ENCODE measurements around the gene LYST. TPM values are rescaled to one million over a fixed set of nuclear protein-coding genes. Genes with fewer than 3 reads are reported as not detected.

Gene LYST
- total RNA-seq, 1 donor from 2014 or later: 78.4 TPM

GRCh38 chr1:235659186-235659771 is 207.4 kb downstream of the LYST start:
- Histone ChIP-seq H3K4me3 (no peak overlapping the region), H3K4me1 (no peaks in the 10 kb centered on the region), H3K27me3 (peaks cover 11% of the 10 kb centered on the region), H3K9me3 (no peaks in the 10 kb centered on the region), H3K27ac (no peak overlapping the region), H3K36me3 (peaks cover 35% of the 10 kb centered on the region)
- DNase-seq (no peak), ATAC-seq (no peak)
- intact Hi-C loops (cut with DNase I): no loop called here
- no peak for TF ChIP-seq CTCF (IDR thresholded peaks at IDR 0.05)

GRCh38 chr1:235657747-235658526 is 208.8 kb downstream of the LYST start:
- no peak for TF ChIP-seq CTCF (IDR thresholded peaks at IDR 0.05)
- Histone ChIP-seq H3K36me3 (peaks cover 22% of the 10 kb centered on the region), H3K4me1 (no peaks in the 10 kb centered on the region), H3K27me3 (peaks cover 24% of the 10 kb centered on the region), H3K27ac (no peak overlapping the region), H3K4me3 (no peak overlapping the region), H3K9me3 (no peaks in the 10 kb centered on the region)
- intact Hi-C loops (cut with DNase I): no loop called here
- ATAC-seq (no peak), DNase-seq (no peak)

GRCh38 chr1:235657269-235657668 is 209.4 kb downstream of the LYST start:
- Histone ChIP-seq H3K27ac (no peak overlapping the region), H3K4me3 (no peak overlapping the region), H3K4me1 (no peaks in the 10 kb centered on the region), H3K36me3 (peaks cover 15% of the 10 kb centered on the region), H3K9me3 (no peaks in the 10 kb centered on the region), H3K27me3 (peaks cover 31% of the 10 kb centered on the region)
- ATAC-seq (no peak), DNase-seq (no peak)
- intact Hi-C loops (cut with DNase I): no loop called here
- TF ChIP-seq CTCF (IDR thresholded peaks at IDR 0.05): no peak

GRCh38 chr1:235652364-235652763 is 214.3 kb downstream of the LYST start:
- no peak for TF ChIP-seq CTCF (IDR thresholded peaks at IDR 0.05)
- intact Hi-C loops (cut with DNase I): no loop called here
- ATAC-seq (no peak), DNase-seq (no peak)
- Histone ChIP-seq H3K27ac (no peak overlapping the region), H3K36me3 (no peaks in the 10 kb centered on the region), H3K4me1 (peaks cover 12% of the 10 kb centered on the region), H3K9me3 (no peaks in the 10 kb centered on the region), H3K4me3 (no peak overlapping the region), H3K27me3 (peaks cover 66% of the 10 kb centered on the region)

GRCh38 chr1:235651170-235651806 is 215.4 kb downstream of the LYST start:
- H3K4me1 ChIP-seq: peaks cover 12% of the 10 kb centered on the region
- ATAC-seq: no peak
- intact Hi-C loops (cut with DNase I): no loop called here
- H3K36me3 ChIP-seq: no peaks in the 10 kb centered on the region
- no peak for DNase-seq
- no peak overlapping the region for H3K27ac ChIP-seq
- no peaks in the 10 kb centered on the region for H3K9me3 ChIP-seq
- no peak for TF ChIP-seq CTCF (IDR thresholded peaks at IDR 0.05)
- peaks cover 74% of the 10 kb centered on the region for H3K27me3 ChIP-seq
- H3K4me3 ChIP-seq: no peak overlapping the region

All from upper lobe of right lung (tissue), 1 donor.